Psoas muscle (tissue), 8 donors: ENCODE data around the gene CREBL2. TPM values are rescaled to one million over a fixed set of nuclear protein-coding genes. Genes with fewer than 3 reads are reported as not detected.
"Not testable (repeated sequence)": the region's sequence is repeated elsewhere in the genome, so short reads cannot be mapped to it uniquely, and the experiment has no call there.

Experiments used
- ATAC-seq, 4 donors: fragments of 200-7000 bp; cut with Tn5 transposase; one replicate each; pipeline ENCODE4 v1.9.1; 2020; ENCODE audit warnings: moderate library complexity in 3 of 4, mild to moderate bottlenecking in 2 of 4
- DNase-seq, 2 donors: peaks; one replicate each; pipeline ENCODE4 v3.0.0-alpha.2; 2020
- H3K27ac ChIP-seq: fragments of 200-600 bp; one replicate; pipeline ENCODE4 v1.8.0; 2022
- H3K27me3 ChIP-seq, 3 donors: fragments of 200-600 bp in 1 of 3; one replicate each; pipeline versions ENCODE4 v1.6.1 to v1.8.0; 2013 to 2022; ENCODE audit warnings: low read length in 2 of 3, mild to moderate bottlenecking in 2 of 3, moderate library complexity in 1 of 3; ENCODE audit not compliant: insufficient read depth in 3 of 3
- H3K36me3 ChIP-seq, 2 donors: fragments of 200-600 bp in 1 of 2; one replicate each; pipeline versions ENCODE4 v1.6.1 to v1.8.0; 2013 to 2022; ENCODE audit warnings: low read depth in 1 of 2, mild to moderate bottlenecking in 1 of 2, moderate library complexity in 1 of 2; ENCODE audit not compliant: insufficient read depth in 1 of 2
- H3K4me1 ChIP-seq: fragments of 200-600 bp; one replicate; pipeline ENCODE4 v1.8.0; 2022
- H3K4me3 ChIP-seq: fragments of 200-600 bp; one replicate; pipeline ENCODE4 v1.8.0; 2022; ENCODE audit warnings: mild to moderate bottlenecking
- H3K9me3 ChIP-seq: fragments of 200-600 bp; one replicate; pipeline ENCODE4 v1.8.0; 2022
- WGBS, 3 donors: extraction: QIAGEN DNeasy Blood & Tissue Kit; methylation state at CpG; one replicate each; pipeline versions ENCODE4 v1.1.6 to v1.1.7; 2013; 5-methylcytosine and 5-hydroxymethylcytosine counted together
- intact Hi-C, 2 donors: fragments of 100-400 bp; cut with DNase I; formaldehyde crosslinking; loops; one replicate each; pipeline versions ENCODE4 v1.11.0 to v1.14.2; 2022
- polyA plus RNA-seq, 3 donors: library from polyadenylated mRNA; stranded (reverse); fragments of 200-250 nt; gene quantifications; one replicate each; pipeline ENCODE4 v1.2.3, GENCODE V29; 2013
- total RNA-seq, 4 donors: library from RNA; stranded (reverse); fragmentation: NEBNext Ultra II Directional in 2 of 4; extraction: Animal tissue kit (Norgen Biotek cat#: 25700) in 2 of 4; gene quantifications; one replicate each; pipeline versions ENCODE4 v1.2.1 to v1.2.4, GENCODE V29; 2021 to 2023
- TF ChIP-seq, protein P1 (sequence below): fragments of 200-600 bp; IDR thresholded peaks from one replicate; pipeline ENCODE4 v1.8.0; 2022; ENCODE audit warnings: antibody characterized with exemption
- donor health status: healthy with polysubstance abuse.
- donor health status: DM: no; HTN: no; CAD: no; lungs with moderate emphysema.
- donor health status: Bipolar disorder and iron deficiency.
- donor health status: healthy.
- donor health status: DM: yes; HTN: yes; CAD: no.
- donor health status: DM: no; HTN: no; CAD: no.
- donor health status: DM: no; HTN: no; CAD: no.
- donor health status: DM: yes; HTN: yes; CAD: no.

The CREBL2 gene
- total and polyA plus RNA-seq, 7 donors, result 4.0 to 16.4 (median 6.7) TPM

DNA sequence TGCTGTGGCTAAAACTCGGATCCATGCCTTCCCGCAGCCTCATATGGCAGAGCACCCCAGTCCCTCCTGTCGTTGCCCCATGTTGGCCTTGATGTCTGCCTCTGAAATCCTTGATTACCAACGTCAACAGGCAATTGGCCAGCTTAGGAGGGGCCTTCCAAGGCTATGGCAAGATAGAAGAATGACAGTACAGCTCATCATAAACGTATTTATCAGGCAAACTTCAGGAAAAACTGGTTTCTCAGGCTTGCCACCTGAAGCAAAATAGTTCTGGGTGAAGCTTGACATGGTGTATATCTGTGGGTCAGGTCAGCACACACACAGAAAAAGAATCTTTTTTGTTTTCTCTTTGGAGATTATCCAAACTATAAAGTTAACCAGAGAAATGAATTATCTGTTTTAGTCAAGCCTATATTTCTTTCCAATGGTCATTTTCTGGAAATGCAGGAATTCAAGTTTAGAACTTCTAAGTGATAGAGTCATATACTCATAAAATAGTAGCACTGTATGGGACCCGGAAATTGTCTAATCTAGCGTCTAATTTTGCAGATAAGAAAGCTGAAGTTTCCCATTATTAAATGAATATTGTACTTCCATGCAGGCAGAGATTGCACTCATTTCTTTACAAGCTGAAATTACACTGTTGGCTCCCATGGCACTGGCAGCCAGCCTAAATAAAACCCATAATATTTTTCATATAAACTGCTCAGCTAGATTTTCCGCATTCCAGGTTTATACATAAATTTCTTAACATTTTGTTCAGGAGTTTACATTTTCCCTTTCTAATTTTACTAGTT is 24.6 kb upstream of the CREBL2 start:
- Histone ChIP-seq H3K27me3 (peaks cover 0 to under 1% (median 0%) of the 10 kb centered on the region in 3 donors), H3K4me3 (no peak overlapping the region), H3K9me3 (no peaks in the 10 kb centered on the region), H3K4me1 (no peaks in the 10 kb centered on the region), H3K27ac (no peak overlapping the region), H3K36me3 (no peaks in the 10 kb centered on the region)
- intact Hi-C loops, result no loop called here
- DNase-seq, result no peak
- 72 to 76% (median 73%) methylated on average over 8 of the region's 8 CpGs for WGBS, 3 donors
- TF ChIP-seq, protein P1, sequence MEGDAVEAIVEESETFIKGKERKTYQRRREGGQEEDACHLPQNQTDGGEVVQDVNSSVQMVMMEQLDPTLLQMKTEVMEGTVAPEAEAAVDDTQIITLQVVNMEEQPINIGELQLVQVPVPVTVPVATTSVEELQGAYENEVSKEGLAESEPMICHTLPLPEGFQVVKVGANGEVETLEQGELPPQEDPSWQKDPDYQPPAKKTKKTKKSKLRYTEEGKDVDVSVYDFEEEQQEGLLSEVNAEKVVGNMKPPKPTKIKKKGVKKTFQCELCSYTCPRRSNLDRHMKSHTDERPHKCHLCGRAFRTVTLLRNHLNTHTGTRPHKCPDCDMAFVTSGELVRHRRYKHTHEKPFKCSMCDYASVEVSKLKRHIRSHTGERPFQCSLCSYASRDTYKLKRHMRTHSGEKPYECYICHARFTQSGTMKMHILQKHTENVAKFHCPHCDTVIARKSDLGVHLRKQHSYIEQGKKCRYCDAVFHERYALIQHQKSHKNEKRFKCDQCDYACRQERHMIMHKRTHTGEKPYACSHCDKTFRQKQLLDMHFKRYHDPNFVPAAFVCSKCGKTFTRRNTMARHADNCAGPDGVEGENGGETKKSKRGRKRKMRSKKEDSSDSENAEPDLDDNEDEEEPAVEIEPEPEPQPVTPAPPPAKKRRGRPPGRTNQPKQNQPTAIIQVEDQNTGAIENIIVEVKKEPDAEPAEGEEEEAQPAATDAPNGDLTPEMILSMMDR, result no peak
- ATAC-seq, result no peak

DNA sequence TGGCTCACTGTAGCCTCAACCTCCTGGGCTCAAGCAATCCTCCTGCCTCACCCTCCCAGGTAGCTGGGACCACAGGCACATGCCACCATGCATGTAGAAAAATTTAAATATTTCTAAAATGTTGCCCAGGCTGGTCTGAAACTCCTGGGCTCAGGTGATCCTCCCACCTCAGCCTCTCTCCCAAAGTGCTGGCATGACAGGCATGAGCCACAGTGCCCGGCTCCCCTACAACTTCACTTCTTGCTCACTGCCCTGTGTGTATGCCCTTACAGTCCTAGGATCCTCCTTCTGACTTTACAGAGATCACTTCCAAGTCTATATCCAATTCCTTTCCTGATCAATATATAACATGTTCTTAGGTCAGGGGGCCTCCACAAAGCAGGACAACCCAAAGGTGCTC is 23.8 kb upstream of the CREBL2 start:
- Histone ChIP-seq H3K4me3 (no peak overlapping the region), H3K27me3 (peaks cover 0 to 3% (median 0%) of the 10 kb centered on the region in 3 donors), H3K27ac (no peak overlapping the region), H3K9me3 (no peaks in the 10 kb centered on the region), H3K4me1 (no peaks in the 10 kb centered on the region), H3K36me3 (no peaks in the 10 kb centered on the region)
- no peak for ATAC-seq
- WGBS, 3 donors, result 95 to 100% (median 98%) methylated on average over 1 of the region's 1 CpG
- TF ChIP-seq, protein P1, result no peak
- no peak for DNase-seq
- intact Hi-C loops, result no loop called here

DNA sequence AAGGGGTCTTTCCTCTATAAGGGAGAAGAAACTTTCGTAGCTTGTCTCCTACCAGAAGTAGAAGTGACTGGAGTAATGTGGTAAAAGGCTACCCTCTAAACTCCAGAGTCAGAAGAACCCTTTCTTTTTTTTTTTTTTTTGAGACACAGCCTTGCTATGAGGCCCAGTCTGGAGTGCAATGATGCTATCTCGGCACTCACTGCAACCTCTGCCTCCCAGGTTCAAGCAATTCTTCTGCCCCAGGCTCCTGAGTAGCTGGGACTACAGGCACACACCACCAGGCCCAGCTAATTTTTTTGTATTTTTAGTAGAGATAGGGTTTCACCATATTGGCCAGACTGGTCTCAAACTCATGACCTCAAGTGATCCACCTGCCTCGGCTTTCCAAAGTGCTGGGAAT is 23.2 kb upstream of the CREBL2 start:
- H3K27ac ChIP-seq, intact Hi-C loops, ATAC-seq, H3K9me3 ChIP-seq, H3K36me3 ChIP-seq, H3K4me1 ChIP-seq, DNase-seq, H3K4me3 ChIP-seq, H3K27me3 ChIP-seq: not testable (repeated sequence)
- 80 to 98% (median 93%) methylated on average over 3 of the region's 3 CpGs for WGBS, 3 donors

DNA sequence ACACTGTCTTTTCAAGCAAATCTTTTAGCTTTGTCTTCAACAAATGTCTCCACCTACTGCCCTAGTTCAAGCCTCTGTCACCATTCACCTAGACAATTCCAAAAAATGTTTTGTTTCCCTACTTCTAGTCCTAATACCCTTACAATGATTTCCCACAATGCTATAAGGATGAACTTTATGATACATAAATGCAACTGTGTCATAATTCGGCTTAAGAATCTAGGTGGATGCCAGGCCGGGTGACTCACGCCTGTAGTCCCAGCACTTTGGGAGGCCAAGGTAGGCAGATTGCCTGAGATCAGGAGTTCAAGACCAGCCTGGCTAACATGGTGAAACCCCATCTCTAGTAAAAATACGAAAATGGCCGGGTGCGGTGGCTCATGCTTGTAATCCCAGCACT is 20.7 kb upstream of the CREBL2 start:
- Histone ChIP-seq H3K9me3 (no peaks in the 10 kb centered on the region), H3K27me3 (peaks cover 0 to 3% (median 0%) of the 10 kb centered on the region in 3 donors), H3K36me3 (no peaks in the 10 kb centered on the region), H3K27ac (no peak overlapping the region), H3K4me3 (no peak overlapping the region), H3K4me1 (no peaks in the 10 kb centered on the region)
- intact Hi-C loops, result no loop called here
- ATAC-seq (no peak), DNase-seq (no peak)
- TF ChIP-seq, protein P1, result no peak
- 92 to 95% (median 92%) methylated on average over 6 of the region's 6 CpGs for WGBS, 3 donors

DNA sequence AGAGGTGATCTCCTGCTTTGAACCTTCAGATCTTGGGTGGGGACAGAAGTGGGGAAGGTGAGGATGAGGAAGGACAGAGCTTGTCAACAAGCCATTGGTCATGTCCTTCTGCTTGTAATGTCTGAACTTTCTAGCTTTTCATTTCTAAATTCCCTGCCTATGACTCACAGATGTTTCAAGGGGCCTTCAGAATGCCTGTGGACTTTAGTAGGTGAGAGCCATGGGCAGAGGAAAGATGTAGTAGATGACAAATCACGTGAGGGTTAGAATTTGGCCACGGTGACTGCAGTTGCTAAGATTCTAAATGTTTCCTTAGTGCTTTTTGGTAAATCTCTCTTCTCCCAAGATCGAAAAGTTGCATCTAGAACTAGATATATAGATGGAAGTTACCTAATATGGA is 18.7 kb upstream of the CREBL2 start:
- intact Hi-C loops, result no loop called here
- DNase-seq, result no peak
- TF ChIP-seq, protein P1, result no peak
- no peak for ATAC-seq
- H3K4me1 ChIP-seq, result no peaks in the 10 kb centered on the region
- peaks cover 0 to 3% (median 0%) of the 10 kb centered on the region in 3 donors for H3K27me3 ChIP-seq
- no peaks in the 10 kb centered on the region for H3K36me3 ChIP-seq
- 76 to 83% (median 82%) methylated on average over 3 of the region's 3 CpGs for WGBS, 3 donors
- H3K9me3 ChIP-seq, result no peaks in the 10 kb centered on the region
- H3K27ac ChIP-seq, result no peak overlapping the region
- H3K4me3 ChIP-seq, result no peak overlapping the region

DNA sequence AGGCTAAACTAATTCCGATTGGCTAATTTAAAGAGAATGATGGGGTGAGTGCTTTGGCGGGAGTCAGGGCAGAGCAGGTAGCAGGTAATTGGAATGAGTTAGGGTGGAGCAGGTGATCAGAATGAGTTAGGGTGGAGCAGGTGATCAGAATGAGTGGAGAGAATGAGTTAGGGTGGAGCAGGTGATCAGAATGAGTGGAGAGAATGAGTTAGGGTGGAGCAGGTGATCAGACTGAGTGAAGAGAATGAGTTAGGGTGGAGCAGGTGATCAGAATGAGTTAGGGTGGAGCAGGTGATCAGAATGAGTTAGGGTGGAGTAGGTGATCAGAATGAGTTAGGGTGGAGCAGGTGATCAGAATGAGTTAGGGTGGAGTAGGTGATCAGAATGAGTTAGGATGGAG is 15.7 kb upstream of the CREBL2 start:
- H3K27ac ChIP-seq, H3K4me1 ChIP-seq, intact Hi-C loops, H3K4me3 ChIP-seq, DNase-seq, H3K27me3 ChIP-seq, H3K36me3 ChIP-seq, ATAC-seq, H3K9me3 ChIP-seq: not testable (repeated sequence)
- 89 to 94% (median 92%) methylated on average over 2 of the region's 2 CpGs for WGBS, 3 donors

DNA sequence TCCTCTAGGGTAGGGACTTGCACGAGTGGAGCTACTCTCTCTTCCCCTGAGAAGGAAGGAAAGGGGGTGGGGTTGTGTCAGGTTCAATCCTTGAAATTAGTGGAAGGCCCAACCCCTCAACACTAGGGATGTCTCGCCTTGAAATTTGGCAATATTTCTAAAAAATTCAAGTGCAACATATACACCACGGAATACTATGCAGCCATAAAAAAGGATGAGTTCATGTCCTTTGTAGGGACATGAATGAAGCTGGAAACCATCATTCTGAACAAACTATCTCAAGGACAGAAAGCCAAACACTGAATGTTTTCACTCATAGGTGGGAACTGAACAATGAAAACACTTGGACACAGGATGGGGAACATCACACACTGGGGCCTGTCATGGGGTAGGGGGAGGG is 15.1 kb upstream of the CREBL2 start:
- ATAC-seq, H3K27ac ChIP-seq, H3K27me3 ChIP-seq, H3K9me3 ChIP-seq, intact Hi-C loops, H3K4me3 ChIP-seq, H3K4me1 ChIP-seq, DNase-seq, H3K36me3 ChIP-seq: not testable (repeated sequence)
- WGBS, 3 donors, result 77 to 91% (median 86%) methylated on average over 3 of the region's 3 CpGs
